ENCODE measurements around the gene MKRN1.

DNA sequence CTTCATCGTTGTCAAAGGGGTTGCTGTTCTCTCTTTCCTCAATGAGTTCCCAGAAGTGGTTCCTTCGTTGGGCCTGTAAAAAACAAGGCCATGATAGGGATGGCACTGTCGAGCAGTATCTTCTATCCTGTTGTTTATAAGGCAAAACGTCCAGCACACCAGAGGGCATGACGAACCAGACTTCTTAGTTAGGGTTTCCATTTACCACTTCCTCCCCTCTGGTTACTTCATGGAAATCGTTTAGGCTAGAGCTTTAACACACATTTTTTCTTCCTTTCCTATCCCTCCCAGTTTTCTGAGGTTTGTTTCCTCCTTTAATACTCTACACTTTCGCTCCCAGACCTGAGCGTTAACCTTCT lies 24.7 kb downstream of the MKRN1 start:
- TF ChIP-seq, protein P1, sequence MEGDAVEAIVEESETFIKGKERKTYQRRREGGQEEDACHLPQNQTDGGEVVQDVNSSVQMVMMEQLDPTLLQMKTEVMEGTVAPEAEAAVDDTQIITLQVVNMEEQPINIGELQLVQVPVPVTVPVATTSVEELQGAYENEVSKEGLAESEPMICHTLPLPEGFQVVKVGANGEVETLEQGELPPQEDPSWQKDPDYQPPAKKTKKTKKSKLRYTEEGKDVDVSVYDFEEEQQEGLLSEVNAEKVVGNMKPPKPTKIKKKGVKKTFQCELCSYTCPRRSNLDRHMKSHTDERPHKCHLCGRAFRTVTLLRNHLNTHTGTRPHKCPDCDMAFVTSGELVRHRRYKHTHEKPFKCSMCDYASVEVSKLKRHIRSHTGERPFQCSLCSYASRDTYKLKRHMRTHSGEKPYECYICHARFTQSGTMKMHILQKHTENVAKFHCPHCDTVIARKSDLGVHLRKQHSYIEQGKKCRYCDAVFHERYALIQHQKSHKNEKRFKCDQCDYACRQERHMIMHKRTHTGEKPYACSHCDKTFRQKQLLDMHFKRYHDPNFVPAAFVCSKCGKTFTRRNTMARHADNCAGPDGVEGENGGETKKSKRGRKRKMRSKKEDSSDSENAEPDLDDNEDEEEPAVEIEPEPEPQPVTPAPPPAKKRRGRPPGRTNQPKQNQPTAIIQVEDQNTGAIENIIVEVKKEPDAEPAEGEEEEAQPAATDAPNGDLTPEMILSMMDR (IDR thresholded peaks at IDR 0.05), result no peak
- no peak for TF ChIP-seq POLR2A (IDR thresholded peaks at IDR 0.05; ENCODE audit: low read depth)

Measured in esophagus muscularis mucosa (tissue), 3 donors.